SH-SY5Y (cell line): ENCODE data around the gene MNX1.

Experiments used
- GATA2 ChIP-seq: IDR thresholded peaks from 2 replicates; pipeline ENCODE4 v1.6.1; 2011; ENCODE audit warnings: mild to moderate bottlenecking, low read depth, low read length
- GATA3 ChIP-seq: IDR thresholded peaks from 2 replicates; pipeline ENCODE4 v1.6.1; 2011; ENCODE audit warnings: low read depth, mild to moderate bottlenecking, low read length, moderate library complexity

The MNX1 gene

DNA sequence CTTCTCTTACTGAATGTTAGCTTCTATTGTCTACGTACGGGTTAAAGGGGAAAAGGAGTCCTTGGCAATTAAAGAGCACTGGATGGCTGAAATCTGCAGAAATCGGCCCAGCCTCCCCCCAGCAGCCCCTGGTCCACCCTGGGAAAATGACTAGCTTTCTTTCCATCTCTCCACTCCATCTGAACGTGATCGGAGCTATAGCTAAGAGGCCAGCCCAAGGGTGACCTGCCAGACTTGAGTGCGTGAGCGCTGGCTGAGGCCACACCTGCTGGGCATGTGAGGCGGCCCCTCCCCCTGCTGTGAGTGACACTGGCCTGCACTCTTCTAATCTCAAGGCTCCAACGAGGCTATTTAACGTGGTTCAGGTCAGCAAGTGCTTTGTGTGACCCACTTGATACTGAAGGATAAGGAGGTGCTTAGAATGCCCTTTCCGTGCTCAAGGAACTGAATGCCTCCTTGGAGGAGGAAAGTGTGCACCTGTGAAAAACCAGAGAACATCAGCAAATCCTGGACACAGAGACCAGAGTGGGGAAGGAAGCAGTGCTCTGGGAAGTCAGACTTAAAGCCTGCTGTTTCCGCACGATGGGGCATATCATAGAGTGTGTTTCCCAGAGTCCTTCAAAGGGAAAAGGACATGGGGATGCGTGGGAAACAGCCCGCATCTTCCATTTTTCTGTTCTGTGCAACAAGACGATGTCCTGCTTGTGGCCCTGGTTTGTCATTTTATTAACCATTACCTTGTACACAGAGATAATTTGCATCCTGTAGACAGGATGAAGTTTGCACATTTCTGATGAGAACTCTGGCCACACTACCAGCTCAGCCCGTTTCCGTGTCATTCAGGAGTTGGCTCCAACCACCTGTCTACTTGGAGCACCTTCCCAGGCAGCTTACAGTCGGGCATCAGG is 12.5 kb upstream of the MNX1 start:
- TF ChIP-seq GATA2 = no peak
- TF ChIP-seq GATA3 = no peak

DNA sequence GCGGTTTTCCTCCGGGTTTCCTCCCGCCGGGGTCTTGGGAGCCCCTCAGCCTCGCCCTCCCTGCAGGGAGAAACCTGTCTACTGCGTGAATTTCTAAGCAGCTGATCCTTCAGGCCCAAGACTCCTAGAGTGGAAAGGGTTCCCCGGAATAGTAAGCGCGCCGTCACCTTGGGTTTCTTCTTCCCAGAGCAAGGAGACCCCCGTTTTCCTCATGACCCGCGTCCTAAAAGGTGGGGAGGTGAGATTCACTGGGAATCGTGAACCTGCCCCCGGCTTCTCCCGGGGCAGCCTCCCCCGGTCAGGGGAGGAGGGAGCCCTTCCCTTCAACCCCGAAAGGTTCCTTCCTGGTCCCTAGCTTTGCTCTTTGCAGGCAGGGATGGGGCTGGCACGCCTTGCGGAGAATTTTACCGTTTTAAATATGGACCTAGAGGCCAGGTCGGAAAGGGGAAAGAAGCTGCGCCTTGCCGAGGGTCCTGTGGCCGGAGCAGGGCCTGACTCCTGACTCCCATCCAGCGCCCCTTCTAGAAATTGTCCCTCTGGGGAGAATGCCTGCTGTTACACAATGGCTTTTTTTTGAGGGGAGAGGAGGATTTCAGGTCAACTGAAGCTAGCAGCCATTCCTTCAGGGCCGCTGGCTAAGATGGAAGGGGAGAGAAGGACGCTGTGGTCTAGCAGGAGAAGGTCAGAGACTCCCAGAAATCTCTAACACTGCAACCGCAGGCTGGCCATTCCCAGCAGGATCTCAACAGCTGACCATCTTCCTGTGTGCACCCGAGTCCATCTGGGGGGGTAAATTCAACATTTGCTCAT is 11.6 kb upstream of the MNX1 start:
- no peak for TF ChIP-seq GATA2

DNA sequence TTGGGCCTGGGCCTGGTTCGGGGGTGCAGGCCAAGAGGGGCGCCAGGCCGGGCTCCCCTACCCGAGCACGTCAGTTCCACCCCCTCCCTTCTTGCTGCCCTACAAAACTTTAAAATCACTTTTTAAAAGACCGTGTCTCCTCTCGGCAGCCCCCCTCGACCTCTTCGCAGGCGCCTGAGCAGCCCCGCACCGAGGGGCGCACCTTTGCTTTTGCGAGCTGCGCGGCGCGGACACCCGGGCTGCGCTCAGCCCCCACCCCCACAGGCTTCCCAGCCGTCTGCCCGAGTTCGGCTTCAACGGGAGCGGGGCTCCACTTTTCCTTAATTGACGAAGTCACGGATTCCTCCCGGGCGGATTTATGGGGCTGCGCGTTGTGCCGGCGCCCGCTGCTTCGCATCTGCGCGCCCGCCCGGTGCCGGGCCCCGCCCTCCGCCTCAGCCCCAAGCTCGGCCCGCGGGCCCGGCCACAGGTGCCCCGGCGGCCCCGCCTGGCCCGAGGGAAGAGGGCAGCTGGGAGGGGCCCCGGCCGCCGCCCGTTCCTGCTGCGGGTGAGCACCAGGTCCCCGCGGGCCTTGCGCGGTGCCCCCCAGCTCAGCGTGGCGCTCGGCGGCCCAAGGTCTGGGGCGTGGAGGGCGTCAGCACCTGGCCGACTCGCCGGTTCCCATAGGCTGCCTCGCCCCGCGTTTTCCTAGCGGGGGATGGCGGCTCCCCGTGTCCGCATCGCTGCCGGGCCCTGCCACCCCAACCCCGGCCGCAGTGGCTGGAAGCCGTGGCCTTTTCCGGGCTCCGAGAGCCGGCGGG is 10.8 kb upstream of the MNX1 start:
- TF ChIP-seq GATA3 = no peak
- no peak for TF ChIP-seq GATA2

DNA sequence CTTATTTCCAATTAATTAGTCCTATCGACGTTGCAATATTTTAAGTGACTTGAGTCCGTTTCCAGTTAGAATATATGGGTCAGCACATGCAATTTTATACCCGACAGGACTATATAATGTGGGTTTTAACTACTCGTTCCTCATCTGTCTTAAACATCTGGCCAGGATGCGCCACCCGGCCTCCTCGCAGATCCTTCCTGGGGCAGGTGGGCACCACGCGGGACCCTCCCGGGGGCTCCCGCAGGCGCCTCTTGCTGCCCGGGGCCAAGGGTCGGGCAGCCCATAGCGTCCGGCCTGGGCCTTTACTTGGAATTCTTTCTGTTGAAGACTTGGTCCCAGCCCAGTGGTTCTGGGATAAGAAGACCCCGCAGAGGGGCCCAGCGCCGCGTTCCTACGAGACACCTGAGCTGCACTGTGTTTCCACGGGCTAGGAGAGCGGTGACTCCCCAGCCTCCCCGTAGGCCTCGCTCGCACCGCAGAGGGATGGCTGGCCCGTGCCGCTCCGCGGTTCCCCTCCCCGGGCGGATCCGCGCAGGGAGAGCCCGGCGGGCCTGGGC is 10.1 kb upstream of the MNX1 start:
- TF ChIP-seq GATA3 (no peak), GATA2 (no peak)

DNA sequence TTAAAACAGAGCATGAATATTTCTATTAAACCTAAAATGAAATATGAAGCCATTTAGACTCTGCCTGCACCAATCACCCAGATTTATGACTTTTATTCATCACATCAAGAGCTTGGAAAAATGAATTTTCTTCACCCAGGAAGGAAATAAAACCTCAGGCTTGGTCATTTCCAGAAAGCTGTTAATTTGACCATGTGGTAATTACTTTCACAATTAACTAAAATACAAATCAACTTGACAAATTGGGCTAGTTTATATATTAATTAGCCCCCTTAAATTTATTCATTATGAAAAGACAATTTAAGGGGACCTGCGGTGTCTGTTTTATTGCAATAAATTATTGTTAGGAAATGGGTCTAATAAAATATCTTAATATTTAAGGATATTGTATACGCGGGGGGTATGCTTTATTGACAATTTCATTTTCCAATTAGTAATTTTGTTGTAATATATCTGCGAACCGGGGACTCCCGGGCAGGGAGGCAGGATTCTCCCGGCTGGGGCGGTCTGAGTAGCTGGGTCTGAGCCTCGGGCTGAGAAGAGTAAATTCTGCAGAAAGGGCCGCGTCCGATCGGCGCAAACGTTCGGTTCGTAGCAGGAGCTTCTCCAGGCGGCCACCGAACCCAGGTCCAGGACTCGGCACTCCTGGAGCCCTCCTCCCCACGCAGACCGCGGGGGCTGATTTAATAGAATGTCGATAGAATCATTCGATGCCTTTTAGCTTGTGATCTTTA is 9.4 kb upstream of the MNX1 start:
- no peak for TF ChIP-seq GATA2
- no peak for TF ChIP-seq GATA3

DNA sequence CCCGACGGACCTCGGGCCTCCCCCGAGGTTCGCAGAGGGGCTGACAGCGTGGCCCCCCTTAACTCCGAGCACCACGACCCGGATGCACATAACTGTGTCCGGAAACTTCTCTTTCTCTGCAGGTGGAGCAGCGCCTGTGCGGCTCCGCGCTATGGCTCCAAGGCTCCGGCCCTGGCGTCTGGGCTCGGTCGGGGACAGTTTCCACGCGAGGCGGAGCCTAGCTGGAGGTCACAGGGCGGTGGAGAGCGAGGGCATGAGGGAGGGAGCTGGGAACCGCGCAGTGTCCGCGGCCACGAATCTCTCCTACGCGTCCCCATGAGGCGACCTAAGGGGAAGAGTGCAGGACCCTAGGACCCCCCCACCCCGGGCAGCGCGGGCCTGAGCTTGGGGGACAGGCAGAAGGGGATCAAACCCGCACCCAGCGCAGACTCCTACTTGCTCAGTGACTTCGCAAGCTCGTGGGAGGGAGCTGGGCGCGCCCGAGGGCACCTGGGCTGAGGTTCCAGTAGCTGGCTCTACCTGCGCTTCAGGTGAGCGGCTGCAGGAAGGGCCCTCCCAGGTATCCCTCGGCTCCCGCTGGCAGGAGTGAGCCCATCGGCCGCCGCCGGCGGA is 8.6 kb upstream of the MNX1 start:
- no peak for TF ChIP-seq GATA3
- no peak for TF ChIP-seq GATA2

DNA sequence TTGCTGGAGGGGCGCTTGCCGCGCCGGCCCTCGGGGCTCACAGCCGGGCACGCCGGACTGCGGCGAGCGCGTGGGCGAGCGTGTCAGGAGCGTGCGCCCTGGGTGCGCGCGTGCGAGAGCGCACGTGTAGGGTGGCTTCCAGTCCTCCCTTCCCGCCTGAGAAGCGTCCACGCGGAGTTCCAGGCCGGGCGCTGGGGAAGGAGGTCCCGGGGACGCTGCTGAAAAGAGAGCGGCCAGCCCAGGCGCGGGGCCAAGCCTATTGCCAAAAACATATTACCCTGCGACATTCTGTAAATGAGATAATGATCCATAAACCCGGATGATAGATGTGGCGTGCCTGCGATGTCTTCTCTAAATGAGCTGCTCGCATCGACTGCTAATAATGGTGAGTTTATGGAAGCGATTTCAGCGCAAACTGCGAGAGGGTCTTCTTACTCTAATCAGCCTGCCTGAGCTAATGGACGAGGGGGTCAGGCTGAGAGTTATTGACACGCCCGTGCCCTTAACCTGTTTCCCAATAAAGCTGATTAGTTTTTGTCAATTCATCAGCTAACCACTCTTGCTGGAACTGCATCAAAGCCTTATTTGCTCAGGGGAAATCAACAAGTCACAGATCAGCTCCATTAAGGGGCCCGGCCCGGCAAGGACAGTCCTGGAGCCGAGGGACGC is 8.0 kb upstream of the MNX1 start:
- TF ChIP-seq GATA3 = no peak
- TF ChIP-seq GATA2 = no peak

DNA sequence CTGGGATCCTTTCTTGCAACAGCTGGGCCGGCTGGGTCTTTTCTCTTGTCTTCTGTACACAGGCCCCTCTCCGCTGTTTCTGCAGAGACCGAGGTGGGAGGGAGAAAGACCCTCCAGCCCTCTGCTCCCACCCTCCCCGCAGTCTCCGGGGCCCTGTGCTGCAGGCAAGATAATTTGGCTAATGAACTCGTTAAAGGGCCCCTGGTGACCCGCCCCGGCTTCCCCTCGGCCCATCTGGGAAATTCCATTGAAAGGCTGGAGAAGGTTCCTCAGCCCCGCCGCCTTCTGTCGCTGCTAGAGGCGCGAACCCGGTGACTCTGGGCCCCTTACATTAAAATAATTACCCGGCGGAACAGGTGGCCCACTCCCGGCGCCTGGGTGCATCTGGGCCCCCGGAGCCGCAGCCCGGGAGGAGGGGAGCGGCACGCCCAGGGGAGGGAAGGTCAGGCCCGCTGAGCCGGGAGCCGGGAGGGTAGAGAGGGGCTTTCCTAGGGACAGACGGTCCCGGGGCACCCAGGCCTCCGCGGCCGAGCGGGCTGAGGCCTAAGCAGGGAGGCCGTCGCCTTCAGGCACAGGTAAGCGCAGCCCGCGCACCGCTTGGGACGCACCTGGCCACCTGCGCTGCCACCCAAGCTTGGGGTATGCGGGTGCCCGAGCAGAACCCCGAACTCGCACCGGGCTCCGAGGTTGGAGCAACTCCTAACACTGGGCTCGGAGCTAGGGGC is 7.3 kb upstream of the MNX1 start:
- no peak for TF ChIP-seq GATA3
- no peak for TF ChIP-seq GATA2

DNA sequence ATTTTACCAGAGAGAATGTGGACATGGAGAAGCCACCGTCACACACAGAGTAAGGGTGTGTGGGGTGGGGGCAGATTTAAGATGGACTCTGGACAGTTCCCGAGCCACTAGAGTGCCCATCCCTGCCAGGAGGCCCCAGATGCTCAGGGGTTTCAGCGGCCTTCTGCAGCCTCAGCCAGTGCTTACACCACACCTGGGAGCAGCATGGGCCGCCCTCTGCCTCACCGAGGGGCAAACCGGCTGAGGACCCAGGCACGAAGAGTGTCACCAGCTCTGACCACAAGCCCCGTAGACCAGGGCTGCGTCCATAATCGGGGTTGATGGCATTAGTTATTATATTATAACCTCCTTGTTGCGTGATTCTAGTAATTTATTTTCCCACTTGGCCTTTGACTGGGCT is 6.7 kb upstream of the MNX1 start:
- TF ChIP-seq GATA3 (no peak), GATA2 (no peak)

DNA sequence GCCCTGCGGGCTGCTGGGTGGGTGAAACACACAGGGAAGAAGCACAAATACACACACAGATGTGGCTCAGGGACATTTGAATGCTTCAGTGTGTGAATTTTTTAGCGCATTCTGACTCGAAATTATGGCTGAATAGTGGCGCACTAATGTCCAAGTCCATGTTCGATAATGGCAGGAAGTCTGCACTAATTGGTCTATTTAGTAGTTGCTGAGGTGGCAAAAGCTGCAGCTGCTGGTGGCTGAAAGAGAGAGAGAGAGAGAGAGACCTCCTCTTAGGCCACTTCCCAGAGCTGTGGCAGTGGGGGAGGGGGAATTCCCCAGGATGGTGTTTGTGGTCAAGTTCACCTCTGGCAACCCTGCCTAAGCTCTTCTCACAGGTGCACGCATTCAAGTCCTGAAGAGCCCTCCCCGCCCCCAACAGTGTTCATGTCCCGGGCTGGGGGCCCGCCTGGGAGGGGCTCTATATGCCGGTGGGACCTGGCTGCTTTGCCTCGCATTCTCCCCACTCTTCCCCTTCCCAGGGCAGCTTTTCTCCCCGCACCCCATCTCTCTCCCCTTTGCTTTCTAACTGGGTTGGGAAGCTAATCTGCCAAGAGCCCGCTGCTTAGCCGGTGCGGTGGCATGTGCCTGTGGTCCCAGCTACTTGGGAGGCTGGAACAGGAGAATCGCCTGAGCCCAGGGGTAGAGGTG is 6.0 kb upstream of the MNX1 start:
- TF ChIP-seq GATA3 = no peak
- no peak for TF ChIP-seq GATA2

- TF ChIP-seq GATA2 = no peak
- no peak for TF ChIP-seq GATA3
Observed at GRCh38 chr7:157016024-157016351, 5.5 kb upstream of the MNX1 start.
